ENCODE results near the gene LCTL.
"Not testable (repeated sequence)": the region's sequence is repeated elsewhere in the genome, so short reads cannot be mapped to it uniquely, and the experiment has no call there.

- TF ChIP-seq, protein P1, sequence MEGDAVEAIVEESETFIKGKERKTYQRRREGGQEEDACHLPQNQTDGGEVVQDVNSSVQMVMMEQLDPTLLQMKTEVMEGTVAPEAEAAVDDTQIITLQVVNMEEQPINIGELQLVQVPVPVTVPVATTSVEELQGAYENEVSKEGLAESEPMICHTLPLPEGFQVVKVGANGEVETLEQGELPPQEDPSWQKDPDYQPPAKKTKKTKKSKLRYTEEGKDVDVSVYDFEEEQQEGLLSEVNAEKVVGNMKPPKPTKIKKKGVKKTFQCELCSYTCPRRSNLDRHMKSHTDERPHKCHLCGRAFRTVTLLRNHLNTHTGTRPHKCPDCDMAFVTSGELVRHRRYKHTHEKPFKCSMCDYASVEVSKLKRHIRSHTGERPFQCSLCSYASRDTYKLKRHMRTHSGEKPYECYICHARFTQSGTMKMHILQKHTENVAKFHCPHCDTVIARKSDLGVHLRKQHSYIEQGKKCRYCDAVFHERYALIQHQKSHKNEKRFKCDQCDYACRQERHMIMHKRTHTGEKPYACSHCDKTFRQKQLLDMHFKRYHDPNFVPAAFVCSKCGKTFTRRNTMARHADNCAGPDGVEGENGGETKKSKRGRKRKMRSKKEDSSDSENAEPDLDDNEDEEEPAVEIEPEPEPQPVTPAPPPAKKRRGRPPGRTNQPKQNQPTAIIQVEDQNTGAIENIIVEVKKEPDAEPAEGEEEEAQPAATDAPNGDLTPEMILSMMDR (conservative IDR thresholded peaks at IDR 0.05; ENCODE audit: low read depth, low read length), result not testable (repeated sequence)
- not testable (repeated sequence) for TF ChIP-seq EZH2 (IDR thresholded peaks at IDR 0.05; ENCODE audit: borderline replicate concordance, low read depth, low read length, poor library complexity, severe bottlenecking)
These were observed 23.6 kb upstream of the LCTL start for GRCh38 chr15:66589429-66589828.

Data from A673 (cell line).